Rectal smooth muscle tissue (tissue), 1 donor: ENCODE measurements around the gene KCNK15.

Source experiments
- H3K27ac ChIP-seq: one replicate; pipeline ENCODE4 v1.7.0; 2013; ENCODE audit warnings: low read depth, low read length, inconsistent platforms
- H3K27me3 ChIP-seq: one replicate; pipeline ENCODE4 v1.7.0; 2013; ENCODE audit warnings: low read length; ENCODE audit not compliant: control insufficient read depth, insufficient read depth
- H3K36me3 ChIP-seq: one replicate; pipeline ENCODE4 v1.7.0; 2013; ENCODE audit warnings: low read length; ENCODE audit not compliant: control insufficient read depth, insufficient read depth
- H3K4me1 ChIP-seq: one replicate; pipeline ENCODE4 v1.7.0; 2013; ENCODE audit warnings: low read length; ENCODE audit not compliant: control insufficient read depth, insufficient read depth
- H3K4me3 ChIP-seq: one replicate; pipeline ENCODE4 v1.7.0; 2013; ENCODE audit warnings: low read length
- H3K9ac ChIP-seq: one replicate; pipeline ENCODE4 v1.7.0; 2013; ENCODE audit warnings: low read length

KCNK15 gene

DNA sequence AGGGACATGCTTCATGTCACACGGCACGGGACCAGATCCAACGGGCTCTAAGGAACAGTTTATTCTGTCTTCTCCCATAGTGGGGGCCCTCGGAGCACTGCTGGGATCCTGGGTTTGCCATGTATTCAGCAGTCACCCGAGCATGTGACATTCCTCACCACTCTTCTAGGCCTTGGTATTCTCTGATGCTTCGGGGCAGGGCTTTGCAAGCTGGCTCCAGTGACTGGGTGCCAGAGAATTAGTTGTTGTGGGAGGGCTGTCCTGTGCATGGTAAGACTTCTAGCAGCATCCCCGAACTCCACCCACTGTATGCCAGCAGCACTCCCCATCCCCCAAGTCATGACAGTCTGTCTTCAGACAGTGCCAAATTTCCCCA, 25.1 kb upstream of the KCNK15 start:
- Histone ChIP-seq H3K27ac (no peak overlapping the region), H3K27me3 (no peaks in the 10 kb centered on the region), H3K4me3 (no peak overlapping the region), H3K9ac (no peak overlapping the region), H3K36me3 (no peaks in the 10 kb centered on the region), H3K4me1 (no peaks in the 10 kb centered on the region)

DNA sequence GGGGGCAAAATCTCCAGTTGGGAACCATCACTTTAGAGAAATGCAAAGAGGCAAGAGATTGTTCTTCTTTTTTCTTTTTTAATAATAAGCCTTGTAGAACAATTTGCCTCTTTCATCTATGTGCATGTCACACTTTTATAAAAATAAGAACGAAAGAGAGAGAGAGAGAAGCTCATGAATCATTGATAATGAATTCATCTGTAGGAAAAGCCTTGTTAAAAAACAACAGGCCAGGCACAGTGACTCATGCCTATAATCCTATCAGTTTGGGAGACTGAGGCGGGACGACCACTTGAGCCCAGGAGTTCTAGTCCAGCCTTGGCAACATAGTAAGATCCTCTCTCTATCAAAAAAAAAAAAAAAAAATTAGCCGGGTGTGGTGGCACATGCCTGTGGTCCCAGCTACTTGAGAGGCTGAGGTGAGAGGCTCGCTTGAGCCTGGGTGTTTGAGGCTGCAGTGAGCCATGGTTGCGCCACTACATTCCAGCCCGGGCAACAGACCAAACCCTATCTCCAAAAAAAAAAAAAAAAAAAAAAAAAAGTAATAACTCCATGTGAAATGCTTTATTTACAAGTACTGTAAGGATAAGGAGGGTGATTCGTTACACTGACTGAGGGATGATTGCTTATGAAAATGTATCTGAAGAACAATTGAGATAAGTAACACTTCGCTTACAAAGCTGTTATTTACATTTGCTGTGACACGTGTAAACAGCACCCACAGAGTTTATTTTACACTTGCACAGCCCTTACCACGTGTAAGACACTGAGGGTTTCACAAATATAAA, 24.5 kb upstream of the KCNK15 start:
- no peaks in the 10 kb centered on the region for H3K27me3 ChIP-seq
- no peaks in the 10 kb centered on the region for H3K36me3 ChIP-seq
- H3K9ac ChIP-seq, result no peak overlapping the region
- no peak overlapping the region for H3K4me3 ChIP-seq
- H3K4me1 ChIP-seq, result no peaks in the 10 kb centered on the region
- H3K27ac ChIP-seq, result no peak overlapping the region

DNA sequence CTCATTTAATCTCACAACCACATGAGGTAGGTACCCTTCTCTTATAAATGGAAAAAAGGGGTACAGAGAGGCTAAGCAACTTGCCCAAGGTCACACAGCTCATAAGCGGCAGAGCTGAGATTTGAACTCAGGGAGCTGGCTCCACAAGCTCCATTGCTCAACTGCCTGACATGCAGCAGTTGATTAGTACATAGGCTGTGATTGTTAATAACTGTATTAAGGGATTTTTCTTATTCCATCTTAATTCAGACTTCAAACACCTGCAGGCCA, 23.9 kb upstream of the KCNK15 start:
- H3K27me3 ChIP-seq, result no peaks in the 10 kb centered on the region
- no peak overlapping the region for H3K27ac ChIP-seq

DNA sequence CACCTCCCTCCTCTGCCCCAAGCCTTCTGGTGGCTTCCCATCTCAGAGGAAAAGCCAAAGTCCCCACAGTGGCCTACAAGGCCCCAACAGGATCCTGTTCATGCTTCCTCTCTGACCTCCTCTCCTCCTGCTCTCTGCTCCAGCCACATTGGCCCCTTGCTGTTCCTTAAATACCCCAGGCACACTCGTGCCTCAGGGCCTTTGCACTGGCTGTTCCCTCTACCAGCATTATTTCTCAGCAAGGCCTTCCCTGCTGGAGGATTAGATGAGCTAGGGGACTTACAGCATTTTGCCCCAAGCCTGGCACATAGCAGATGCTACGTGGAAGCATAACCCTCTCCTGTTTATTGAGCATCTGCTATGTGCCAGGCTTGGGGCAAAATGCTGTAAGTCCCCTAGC, 22.7 kb upstream of the KCNK15 start:
- Histone ChIP-seq H3K4me3 (no peak overlapping the region), H3K27ac (no peak overlapping the region), H3K4me1 (no peaks in the 10 kb centered on the region), H3K36me3 (no peaks in the 10 kb centered on the region), H3K9ac (no peak overlapping the region), H3K27me3 (no peaks in the 10 kb centered on the region)

More for the DNA sequence above, 23.9 kb upstream of the KCNK15 start:
- H3K4me1 ChIP-seq, result no peaks in the 10 kb centered on the region
- H3K9ac ChIP-seq, result no peak overlapping the region
- no peaks in the 10 kb centered on the region for H3K36me3 ChIP-seq
- no peak overlapping the region for H3K4me3 ChIP-seq

DNA sequence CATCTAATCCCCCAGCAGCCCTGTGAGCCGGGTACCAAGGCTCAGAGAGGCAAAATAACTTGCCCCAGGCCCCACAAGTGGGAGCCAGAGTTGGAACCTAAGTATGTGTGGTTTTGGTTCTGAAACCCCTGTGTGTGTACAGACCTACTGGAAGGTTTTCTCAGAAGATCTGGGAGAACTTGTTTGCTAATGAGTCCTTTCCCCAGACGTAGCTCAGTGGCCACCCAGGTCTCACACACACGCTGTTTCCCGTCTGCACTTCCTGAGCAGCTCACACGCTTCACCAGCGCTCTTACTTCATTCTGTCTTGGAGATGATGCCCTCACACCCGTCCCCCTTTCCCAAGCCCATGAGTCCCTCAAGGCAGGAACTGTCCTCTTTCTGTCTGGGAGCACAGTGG, 22.3 kb upstream of the KCNK15 start:
- no peaks in the 10 kb centered on the region for H3K36me3 ChIP-seq
- no peak overlapping the region for H3K9ac ChIP-seq
- no peak overlapping the region for H3K4me3 ChIP-seq
- no peaks in the 10 kb centered on the region for H3K27me3 ChIP-seq
- no peaks in the 10 kb centered on the region for H3K4me1 ChIP-seq
- no peak overlapping the region for H3K27ac ChIP-seq

DNA sequence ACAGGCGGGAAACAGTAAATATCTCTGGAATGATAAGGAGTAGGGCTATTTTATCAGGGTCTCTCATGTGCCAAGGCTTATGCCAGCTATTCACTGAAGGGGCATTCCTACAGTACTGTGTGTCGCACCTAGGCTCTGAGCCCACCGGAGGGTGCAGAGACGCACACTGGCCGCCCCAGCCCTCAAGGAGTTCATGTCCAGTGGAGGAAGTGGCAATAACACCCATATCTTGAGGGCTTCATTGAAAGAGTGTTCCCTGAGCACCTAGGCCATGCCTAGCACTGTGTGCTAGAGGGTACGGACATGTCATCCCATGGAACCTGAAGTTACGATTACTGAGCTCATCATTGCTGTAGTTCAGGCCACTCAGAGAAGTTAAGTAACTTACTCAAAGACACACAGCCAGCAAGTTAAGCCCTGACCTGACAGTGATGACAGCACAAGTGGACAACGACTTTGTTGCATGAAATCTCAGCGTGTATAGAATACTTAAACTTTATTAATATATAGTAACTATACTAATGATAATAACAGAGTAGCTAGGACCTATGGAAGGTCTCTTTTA, 21.8 kb upstream of the KCNK15 start:
- Histone ChIP-seq H3K27ac (no peak overlapping the region), H3K9ac (no peak overlapping the region), H3K36me3 (no peaks in the 10 kb centered on the region), H3K4me1 (no peaks in the 10 kb centered on the region), H3K4me3 (no peak overlapping the region), H3K27me3 (no peaks in the 10 kb centered on the region)

DNA sequence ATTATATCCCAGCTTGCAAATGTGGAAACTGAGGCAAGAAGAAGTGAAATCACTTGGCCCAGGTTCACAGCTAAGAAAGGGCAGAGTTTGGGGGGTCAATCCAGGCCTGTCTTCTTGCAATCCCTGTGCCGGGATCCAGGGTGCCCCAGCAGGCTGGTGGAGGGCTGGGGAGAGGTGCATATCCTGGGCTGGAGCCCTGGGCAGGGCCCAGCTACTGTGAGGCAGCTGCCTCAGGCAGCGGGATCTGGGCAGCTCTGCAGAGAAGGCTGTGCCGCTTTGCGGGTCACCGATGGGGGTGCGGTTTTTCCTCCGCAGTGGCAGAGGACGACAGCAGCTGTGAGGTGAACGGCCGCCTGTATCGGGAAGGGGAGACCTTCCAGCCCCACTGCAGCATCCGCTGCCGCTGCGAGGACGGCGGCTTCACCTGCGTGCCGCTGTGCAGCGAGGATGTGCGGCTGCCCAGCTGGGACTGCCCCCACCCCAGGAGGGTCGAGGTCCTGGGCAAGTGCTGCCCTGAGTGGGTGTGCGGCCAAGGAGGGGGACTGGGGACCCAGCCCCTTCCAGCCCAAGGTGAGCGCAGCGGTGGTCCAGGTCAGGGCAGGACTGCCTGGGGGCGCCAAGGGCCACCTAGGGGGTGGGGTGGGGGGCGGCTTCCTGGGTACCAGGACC, 21.1 kb upstream of the KCNK15 start:
- no peak overlapping the region for H3K27ac ChIP-seq
- H3K4me1 ChIP-seq, result peaks cover 3% of the 10 kb centered on the region
- no peak overlapping the region for H3K4me3 ChIP-seq
- no peak overlapping the region for H3K9ac ChIP-seq
- H3K27me3 ChIP-seq, result no peaks in the 10 kb centered on the region
- no peaks in the 10 kb centered on the region for H3K36me3 ChIP-seq

GRCh38 chr20:44725837-44726236, 19.8 kb upstream of the KCNK15 start:
- Histone ChIP-seq H3K9ac (no peak overlapping the region), H3K4me3 (no peak overlapping the region), H3K36me3 (no peaks in the 10 kb centered on the region), H3K27me3 (no peaks in the 10 kb centered on the region), H3K27ac (no peak overlapping the region), H3K4me1 (peaks cover 3% of the 10 kb centered on the region)

DNA sequence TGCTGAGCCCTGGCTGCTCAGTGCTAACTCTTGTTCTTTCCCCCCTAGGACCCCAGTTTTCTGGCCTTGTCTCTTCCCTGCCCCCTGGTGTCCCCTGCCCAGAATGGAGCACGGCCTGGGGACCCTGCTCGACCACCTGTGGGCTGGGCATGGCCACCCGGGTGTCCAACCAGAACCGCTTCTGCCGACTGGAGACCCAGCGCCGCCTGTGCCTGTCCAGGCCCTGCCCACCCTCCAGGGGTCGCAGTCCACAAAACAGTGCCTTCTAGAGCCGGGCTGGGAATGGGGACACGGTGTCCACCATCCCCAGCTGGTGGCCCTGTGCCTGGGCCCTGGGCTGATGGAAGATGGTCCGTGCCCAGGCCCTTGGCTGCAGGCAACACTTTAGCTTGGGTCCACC, 18.6 kb upstream of the KCNK15 start:
- Histone ChIP-seq H3K9ac (no peak overlapping the region), H3K36me3 (no peaks in the 10 kb centered on the region), H3K27me3 (no peaks in the 10 kb centered on the region), H3K27ac (no peak overlapping the region), H3K4me1 (peaks cover 3% of the 10 kb centered on the region), H3K4me3 (no peak overlapping the region)

DNA sequence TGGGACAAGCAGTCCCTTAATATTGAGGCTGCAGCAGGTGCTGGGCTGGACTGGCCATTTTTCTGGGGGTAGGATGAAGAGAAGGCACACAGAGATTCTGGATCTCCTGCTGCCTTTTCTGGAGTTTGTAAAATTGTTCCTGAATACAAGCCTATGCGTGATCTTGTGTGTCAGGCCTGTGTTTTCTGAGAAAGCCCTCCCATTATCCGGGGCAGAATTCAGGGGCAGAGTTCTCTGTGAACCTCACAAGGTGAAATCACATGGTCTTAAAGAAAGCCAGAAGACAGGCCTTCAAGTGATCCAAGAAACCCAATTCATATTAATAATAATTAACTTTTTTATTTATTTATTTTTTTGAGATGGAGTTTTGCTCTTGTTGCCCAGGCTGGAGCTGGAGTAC, 18.0 kb upstream of the KCNK15 start:
- no peak overlapping the region for H3K9ac ChIP-seq
- H3K27me3 ChIP-seq, result no peaks in the 10 kb centered on the region
- H3K4me3 ChIP-seq, result no peak overlapping the region
- no peak overlapping the region for H3K27ac ChIP-seq
- no peaks in the 10 kb centered on the region for H3K36me3 ChIP-seq
- peaks cover 3% of the 10 kb centered on the region for H3K4me1 ChIP-seq

DNA sequence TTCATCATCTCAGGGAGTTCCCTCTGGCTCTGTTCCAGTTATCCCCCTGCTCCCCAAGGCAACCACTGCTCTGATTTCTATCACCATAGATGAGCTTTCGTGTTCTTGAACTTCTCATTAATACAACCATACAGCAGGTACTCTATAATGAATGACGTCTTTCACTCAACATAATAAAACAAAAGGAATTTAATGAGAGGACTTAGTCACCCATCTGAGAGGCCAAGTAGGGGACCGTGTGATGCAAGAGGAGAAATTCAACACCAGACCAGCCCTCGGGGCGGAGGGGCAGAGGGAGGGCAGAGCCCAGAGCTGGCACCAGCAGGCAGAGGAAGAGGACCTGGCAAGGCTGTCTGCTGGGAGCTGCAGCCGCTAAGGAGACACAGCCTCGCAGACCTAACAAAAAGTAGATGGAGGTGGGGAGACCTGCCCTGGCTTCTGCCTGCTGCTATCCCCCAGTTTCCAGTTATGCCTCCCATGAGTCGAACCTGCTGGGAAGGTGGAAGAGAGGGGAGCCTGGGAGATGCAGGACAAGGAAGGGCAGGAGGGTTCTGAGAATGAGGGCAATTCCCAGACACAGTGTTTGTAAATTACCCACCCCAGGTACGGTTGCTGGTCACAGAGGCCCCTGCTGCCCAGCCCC, 16.7 kb upstream of the KCNK15 start:
- peaks cover 3% of the 10 kb centered on the region for H3K4me1 ChIP-seq
- no peak overlapping the region for H3K4me3 ChIP-seq
- H3K9ac ChIP-seq, result no peak overlapping the region
- H3K27me3 ChIP-seq, result no peaks in the 10 kb centered on the region
- H3K27ac ChIP-seq, result no peak overlapping the region
- no peaks in the 10 kb centered on the region for H3K36me3 ChIP-seq

DNA sequence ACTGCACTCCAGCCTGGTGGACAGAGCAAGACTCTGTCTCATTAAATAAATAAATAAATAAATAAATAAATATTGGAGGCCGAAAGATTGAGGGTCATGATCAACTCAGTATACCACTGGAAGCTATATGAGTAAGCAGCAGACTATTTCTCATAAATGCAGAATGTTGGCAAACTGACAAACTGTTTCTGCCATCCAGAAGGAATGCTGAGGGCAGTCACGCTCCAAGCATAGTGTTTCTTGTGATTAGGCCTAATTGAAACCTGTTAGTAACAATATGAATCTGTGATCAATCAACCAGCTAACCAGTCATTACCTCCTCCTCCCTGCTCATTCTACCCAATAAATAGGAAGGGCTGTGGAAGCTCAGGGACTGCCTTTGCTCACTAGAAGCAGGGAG, 15.2 kb upstream of the KCNK15 start:
- H3K27ac ChIP-seq, result no peak overlapping the region
- H3K9ac ChIP-seq, result no peak overlapping the region
- peaks cover 3% of the 10 kb centered on the region for H3K4me1 ChIP-seq
- no peaks in the 10 kb centered on the region for H3K36me3 ChIP-seq
- no peaks in the 10 kb centered on the region for H3K27me3 ChIP-seq
- no peak overlapping the region for H3K4me3 ChIP-seq
